Left colon (tissue), 2 donors: ENCODE measurements around the gene PGK2. TPM values are rescaled to one million over a fixed set of nuclear protein-coding genes. Genes with fewer than 3 reads are reported as not detected.

Source experiments
- ATAC-seq: fragments of 200-7000 bp; cut with Tn5 transposase; one replicate; pipeline ENCODE4 v1.9.1; 2020; ENCODE audit warnings: mild to moderate bottlenecking, moderate library complexity
- DNase-seq, 2 donors: peaks; one replicate each; pipeline ENCODE4 v3.0.0-alpha.2; 2020
- intact Hi-C, 2 donors: fragments of 100-400 bp; cut with DNase I in 1 of 2; cut with micrococcal nuclease in 1 of 2; formaldehyde crosslinking; loops; one replicate each; pipeline versions ENCODE4 v1.11.2 to v1.14.0; 2022; cut with DNase I, micrococcal nuclease
- total RNA-seq, 2 donors: library from RNA; stranded (reverse); fragmentation: NEBNext Ultra II Directional; extraction: Animal tissue kit (Norgen Biotek cat#: 25700); gene quantifications; one replicate each; pipeline ENCODE4 v1.2.1, GENCODE V29; 2021
- donor health status: DM: no; HTN: no; CAD: no.
- donor health status: DM: yes; HTN: yes; CAD: no.

PGK2 gene
- total RNA-seq, 2 donors from 2014 or later, result not detected

- DNase-seq (no peak), ATAC-seq (no peak)
- intact Hi-C loops, result no loop called here
These were observed 42.8 kb downstream of the PGK2 start, which contains the start of gene CRISP3 for GRCh38 chr6:49744259-49744658. TSS of gene CRISP3 (minus strand) at chr6:49744388. CDS start at chr6:49744367, 21 bp downstream.

GRCh38 chr6:49743429-49743828 lies 43.7 kb downstream of the PGK2 start:
- DNase-seq (no peak), ATAC-seq (no peak)
- intact Hi-C loops, result no loop called here

GRCh38 chr6:49739423-49739822 lies 47.7 kb downstream of the PGK2 start:
- DNase-seq (no peak), ATAC-seq (no peak)
- intact Hi-C loops, result no loop called here

- DNase-seq (no peak), ATAC-seq (no peak)
- intact Hi-C loops, result no loop called here
These were observed 51.0 kb downstream of the PGK2 start for GRCh38 chr6:49736017-49736508.

Other genes with a start within 250 kb of the PGK2 start
- 10 to 100 TPM in 1 of 2 donors, 1 to 10 TPM in 1; 7.6 to 11.6 TPM for gene C6orf141, start 236.6 kb downstream of the PGK2 start, total RNA-seq
- gene RHAG, start 150.4 kb downstream of the PGK2 start, total RNA-seq, result not detected
- gene CRISP2, start 73.7 kb downstream of the PGK2 start, total RNA-seq, result not detected
- not detected for gene CRISP3, start 42.9 kb downstream of the PGK2 start, total RNA-seq
- not detected for gene CRISP1, start 79.2 kb upstream of the PGK2 start, total RNA-seq
- gene DEFB114, start 176.9 kb upstream of the PGK2 start, total RNA-seq, result not detected
- not detected for gene DEFB113, start 182.3 kb upstream of the PGK2 start, total RNA-seq
- gene DEFB110, start 234.7 kb upstream of the PGK2 start, total RNA-seq, result not detected